ENCODE results near the gene CD36. TPM values are rescaled to one million over a fixed set of nuclear protein-coding genes. Genes with fewer than 3 reads are reported as not detected.

Gene CD36
- total and polyA plus RNA-seq, 2 of the 8 experiments (the other 6 are each of a cell fraction or from before 2014, with no cell fraction given), result 0.33 to 0.60 TPM

- TF ChIP-seq CHD7 (IDR thresholded peaks at IDR 0.05; ENCODE audit: insufficient replicate concordance, low read length), result no peak
- no peak for TF ChIP-seq EZH2 (IDR thresholded peaks at IDR 0.05; ENCODE audit: low read depth, low read length, severe bottlenecking)
Observed at GRCh38 chr7:80631421-80631820, 7.0 kb upstream of the CD36 start (continued).

Data from H1 (cell line).